Stimulated activated naive CD4-positive, alpha-beta T cell treated with Interleukin-2 at 50 U/mL for 16 hours (primary cell): ENCODE results near the gene SOX5.

ENCODE experiments used
- DNase-seq: peaks from one replicate; lab custom pipeline; 2025; lab: John Stamatoyannopoulos, UW

The SOX5 gene

DNA sequence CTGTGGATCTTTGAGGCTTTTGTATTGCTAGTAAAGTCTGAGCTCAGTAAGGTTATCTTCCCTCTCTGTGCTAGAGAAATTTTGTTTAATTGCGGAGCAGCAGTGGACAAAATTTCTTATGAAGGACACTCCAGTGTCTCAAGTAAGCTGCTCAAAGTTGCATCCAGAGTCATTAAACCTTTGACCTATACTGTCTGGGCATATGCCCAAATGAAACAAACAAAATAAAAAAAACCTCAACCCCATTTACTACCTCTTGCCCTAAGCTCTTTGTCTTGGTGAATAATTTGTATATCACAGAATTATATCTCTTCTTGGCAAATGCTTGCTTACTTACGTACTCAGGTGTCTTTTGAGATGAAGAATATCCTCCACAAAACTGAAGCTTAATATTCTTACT, 465.2 kb downstream of the SOX5 start:
- no peak for DNase-seq

DNA sequence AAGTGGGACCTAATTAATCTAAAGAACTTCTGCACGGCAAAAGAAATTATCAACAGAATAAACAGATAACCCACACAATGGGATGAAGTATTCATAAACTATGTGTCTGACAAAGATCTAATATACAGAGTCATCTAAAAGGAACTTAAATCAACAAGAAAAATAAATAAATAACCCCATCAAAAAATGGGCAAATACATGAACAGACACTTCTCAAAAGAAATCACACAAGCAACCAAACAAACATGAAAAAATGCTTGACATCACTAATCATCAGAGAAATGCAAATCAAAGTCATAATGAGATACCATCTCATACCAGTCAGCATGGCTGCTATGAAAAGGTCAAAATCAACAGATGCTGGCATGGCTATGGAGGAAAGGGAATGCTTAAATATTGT, 466.9 kb downstream of the SOX5 start:
- DNase-seq: no peak
